ENCODE data around the gene MVP. TPM values are rescaled to one million over a fixed set of nuclear protein-coding genes. Genes with fewer than 3 reads are reported as not detected.

MVP gene
- total RNA-seq, 2 donors from 2014 or later = 3.0 to 8.0 TPM

DNA sequence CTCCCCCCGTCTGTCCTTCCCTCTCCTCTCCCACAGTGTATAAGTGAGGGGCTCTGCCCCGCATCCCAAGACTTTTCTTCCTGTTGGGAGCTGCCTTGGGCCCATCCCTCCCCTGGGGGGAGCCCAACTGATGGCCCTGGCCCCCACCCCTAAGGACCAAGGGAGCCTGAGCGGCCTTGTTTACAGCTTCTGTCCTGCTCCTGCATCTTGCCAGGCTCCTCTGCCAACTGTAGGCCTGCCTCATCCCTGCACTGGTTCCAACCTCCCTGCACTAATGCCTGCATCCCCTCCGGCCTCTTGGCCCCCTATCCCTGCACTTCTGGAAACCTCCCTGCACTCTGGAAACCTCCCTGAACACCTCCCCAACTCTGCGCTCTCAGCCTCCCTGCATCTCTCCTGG is 5.7 kb upstream of the MVP start:
- Histone ChIP-seq H3K27ac (ENCODE audit: low read depth, low read length) (peak overlapping the region; percentile 58), H3K27me3 (ENCODE audit: control insufficient read depth, insufficient read depth, low read length, poor library complexity, severe bottlenecking) (no peaks in the 10 kb centered on the region), H3K36me3 (ENCODE audit: control insufficient read depth, insufficient read depth, low read length) (peaks cover 26% of the 10 kb centered on the region), H3K4me1 (ENCODE audit: control insufficient read depth, insufficient read depth, low read length) (peaks cover 7% of the 10 kb centered on the region), H3K9me3 (ENCODE audit: control insufficient read depth, low read length) (no peaks in the 10 kb centered on the region), H3K4me3 (ENCODE audit: low read length) (no peak overlapping the region), H3K9ac (ENCODE audit: extremely low read depth, low read length, poor library complexity, severe bottlenecking) (no peak overlapping the region)
- peak overlapping the region; percentile 92 for H3K4me3 Mint-ChIP-seq
- TF ChIP-seq, protein P1, sequence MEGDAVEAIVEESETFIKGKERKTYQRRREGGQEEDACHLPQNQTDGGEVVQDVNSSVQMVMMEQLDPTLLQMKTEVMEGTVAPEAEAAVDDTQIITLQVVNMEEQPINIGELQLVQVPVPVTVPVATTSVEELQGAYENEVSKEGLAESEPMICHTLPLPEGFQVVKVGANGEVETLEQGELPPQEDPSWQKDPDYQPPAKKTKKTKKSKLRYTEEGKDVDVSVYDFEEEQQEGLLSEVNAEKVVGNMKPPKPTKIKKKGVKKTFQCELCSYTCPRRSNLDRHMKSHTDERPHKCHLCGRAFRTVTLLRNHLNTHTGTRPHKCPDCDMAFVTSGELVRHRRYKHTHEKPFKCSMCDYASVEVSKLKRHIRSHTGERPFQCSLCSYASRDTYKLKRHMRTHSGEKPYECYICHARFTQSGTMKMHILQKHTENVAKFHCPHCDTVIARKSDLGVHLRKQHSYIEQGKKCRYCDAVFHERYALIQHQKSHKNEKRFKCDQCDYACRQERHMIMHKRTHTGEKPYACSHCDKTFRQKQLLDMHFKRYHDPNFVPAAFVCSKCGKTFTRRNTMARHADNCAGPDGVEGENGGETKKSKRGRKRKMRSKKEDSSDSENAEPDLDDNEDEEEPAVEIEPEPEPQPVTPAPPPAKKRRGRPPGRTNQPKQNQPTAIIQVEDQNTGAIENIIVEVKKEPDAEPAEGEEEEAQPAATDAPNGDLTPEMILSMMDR (conservative IDR thresholded peaks at IDR 0.05) = no peak
- peaks cover 22% of the 10 kb centered on the region for H3K36me3 Mint-ChIP-seq (ENCODE audit: low read depth)
- peaks cover 11% of the 10 kb centered on the region for H3K27me3 Mint-ChIP-seq (ENCODE audit: insufficient read depth)
- no peaks in the 10 kb centered on the region for H3K9me3 Mint-ChIP-seq
- H3K4me1 Mint-ChIP-seq = peaks cover 48% of the 10 kb centered on the region
- no peak for DNase-seq
- H3K27ac Mint-ChIP-seq = peak overlapping the region; percentile 94
- 66 to 77% methylated on average over 4 to 5 of the region's 5 CpGs for WGBS, 2 experiments (ENCODE audit: insufficient coverage in 1 of 2, insufficient read length in 1 of 2)

DNA sequence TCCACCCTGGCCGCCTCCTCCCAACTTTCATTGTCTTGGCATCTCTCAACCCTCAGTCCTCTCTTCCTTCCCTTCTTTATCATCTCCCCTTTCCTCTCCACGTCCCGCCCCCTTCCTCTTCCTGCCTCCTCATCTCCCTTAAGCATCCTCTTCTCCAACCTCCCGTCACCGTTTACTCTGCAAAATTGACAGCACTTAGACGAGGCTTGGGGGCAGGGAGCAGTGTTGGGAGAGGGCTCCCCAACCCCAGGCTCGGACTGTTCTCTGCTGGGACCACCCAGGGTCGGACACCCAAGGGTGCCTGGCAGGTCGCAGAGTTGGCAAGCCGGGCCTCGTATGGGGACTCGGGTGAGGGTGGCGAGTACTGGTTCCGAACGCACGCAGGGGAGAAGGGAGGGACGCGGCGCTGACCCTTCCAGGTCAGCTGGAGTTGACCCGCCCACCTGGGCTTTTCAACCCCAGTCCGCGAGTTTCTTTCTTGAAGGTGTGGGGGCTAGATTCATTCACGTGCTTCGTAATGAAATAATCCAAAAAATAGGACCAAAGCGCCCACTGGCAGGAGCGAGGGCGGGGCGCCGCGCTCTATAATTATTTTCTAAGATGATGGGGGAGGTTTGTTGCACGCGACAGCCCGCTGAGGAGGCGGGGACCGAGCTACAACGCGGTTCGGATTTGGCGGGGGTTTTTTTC is 5.1 kb upstream of the MVP start:
- peaks cover 50% of the 10 kb centered on the region for H3K4me1 Mint-ChIP-seq
- WGBS, 2 experiments (ENCODE audit: insufficient coverage in 1 of 2, insufficient read length in 1 of 2) = 7 to 9% methylated on average over 14 to 38 of the region's 39 CpGs
- H3K9me3 Mint-ChIP-seq = no peaks in the 10 kb centered on the region
- H3K27me3 Mint-ChIP-seq (ENCODE audit: insufficient read depth) = peaks cover 11% of the 10 kb centered on the region
- Histone ChIP-seq H3K27ac (ENCODE audit: low read depth, low read length) (peak overlapping the region; percentile 58), H3K36me3 (ENCODE audit: control insufficient read depth, insufficient read depth, low read length) (peaks cover 27% of the 10 kb centered on the region), H3K27me3 (ENCODE audit: control insufficient read depth, insufficient read depth, low read length, poor library complexity, severe bottlenecking) (no peaks in the 10 kb centered on the region), H3K4me3 (ENCODE audit: low read length) (peak overlapping the region; percentile 81), H3K9me3 (ENCODE audit: control insufficient read depth, low read length) (no peaks in the 10 kb centered on the region), H3K4me1 (ENCODE audit: control insufficient read depth, insufficient read depth, low read length) (peaks cover 5% of the 10 kb centered on the region), H3K9ac (ENCODE audit: extremely low read depth, low read length, poor library complexity, severe bottlenecking) (peak overlapping the region; percentile 62)
- TF ChIP-seq, protein P1 (conservative IDR thresholded peaks at IDR 0.05) = no peak
- peaks cover 25% of the 10 kb centered on the region for H3K36me3 Mint-ChIP-seq (ENCODE audit: low read depth)
- peak; percentile 64 for DNase-seq
- peak overlapping the region; percentile 92 for H3K4me3 Mint-ChIP-seq
- peak overlapping the region; percentile 94 for H3K27ac Mint-ChIP-seq

DNA sequence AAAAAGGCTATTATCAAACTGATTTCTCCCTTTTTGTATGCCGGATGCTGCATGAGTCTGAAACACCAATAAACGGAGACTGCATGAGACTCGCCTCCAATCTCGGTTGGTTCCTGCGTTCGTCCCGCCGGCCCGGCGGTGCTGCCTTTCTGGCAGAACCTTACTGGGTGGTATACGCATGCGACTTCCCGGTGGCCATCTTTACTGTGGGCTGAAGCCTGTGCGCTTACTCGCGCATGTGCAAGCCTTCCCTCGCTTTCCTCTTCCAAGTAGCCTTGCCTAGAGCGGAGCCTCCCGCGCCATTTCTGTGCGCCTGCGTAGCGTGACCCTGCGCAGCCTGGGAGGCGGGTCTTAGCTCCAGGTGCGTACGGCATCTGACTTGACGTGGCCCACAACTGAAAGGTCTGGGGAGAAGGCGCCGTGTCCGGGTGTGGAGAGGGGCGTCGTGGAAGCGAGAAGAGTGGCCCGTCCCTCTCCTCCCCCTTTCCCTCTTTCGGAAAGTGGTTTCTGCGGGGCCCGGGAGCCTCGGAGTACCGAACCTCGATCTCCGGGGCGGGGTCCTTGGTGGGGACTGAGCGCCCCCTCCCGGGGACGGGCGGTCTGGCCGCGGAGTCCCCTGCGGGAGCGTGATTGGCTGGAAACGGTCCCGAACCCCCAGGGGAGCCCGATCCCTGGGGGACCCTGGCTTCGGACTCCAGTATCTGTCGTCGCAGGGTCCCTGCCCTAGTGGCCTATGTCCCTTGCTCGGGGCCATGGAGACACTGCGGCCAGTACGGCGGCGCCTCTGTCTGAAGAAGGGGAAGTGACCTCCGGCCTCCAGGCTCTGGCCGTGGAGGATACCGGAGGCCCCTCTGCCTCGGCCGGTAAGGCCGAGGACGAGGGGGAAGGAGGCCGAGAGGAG is 4.2 kb upstream of the MVP start, which contains the start of gene PAGR1:
TSS of gene PAGR1 (plus strand) at position 360 of the 901 bp plus-strand sequence. CDS start at position 734, 374 bp downstream.
- H3K36me3 Mint-ChIP-seq (ENCODE audit: low read depth) = peaks cover 28% of the 10 kb centered on the region
- H3K27me3 ChIP-seq (ENCODE audit: control insufficient read depth, insufficient read depth, low read length, poor library complexity, severe bottlenecking) = no peaks in the 10 kb centered on the region
- no peaks in the 10 kb centered on the region for H3K9me3 ChIP-seq (ENCODE audit: control insufficient read depth, low read length)
- H3K9me3 Mint-ChIP-seq = no peaks in the 10 kb centered on the region
- peaks cover 47% of the 10 kb centered on the region for H3K4me1 Mint-ChIP-seq
- peak within 1 kb of the TSS; percentile 75 for H3K27ac ChIP-seq (ENCODE audit: low read depth, low read length)
- peaks cover 11% of the 10 kb centered on the region for H3K27me3 Mint-ChIP-seq (ENCODE audit: insufficient read depth)
- peak within 1 kb of the TSS; percentile 94 for H3K27ac Mint-ChIP-seq
- TF ChIP-seq, protein P1 (conservative IDR thresholded peaks at IDR 0.05) = peak; percentile 97
- peak within 1 kb of the TSS; percentile 92 for H3K4me3 Mint-ChIP-seq
- 0% methylated on average over 27 to 70 of the region's 70 CpGs for WGBS, 2 experiments (ENCODE audit: insufficient coverage in 1 of 2, insufficient read length in 1 of 2)
- H3K36me3 ChIP-seq (ENCODE audit: control insufficient read depth, insufficient read depth, low read length) = peaks cover 30% of the 10 kb centered on the region
- H3K9ac ChIP-seq (ENCODE audit: extremely low read depth, low read length, poor library complexity, severe bottlenecking) = peak within 1 kb of the TSS; percentile 62
- peak within 1 kb of the TSS; percentile 81 for H3K4me3 ChIP-seq (ENCODE audit: low read length)
- peak; percentile 99 for DNase-seq
- H3K4me1 ChIP-seq (ENCODE audit: control insufficient read depth, insufficient read depth, low read length) = peaks cover 5% of the 10 kb centered on the region

Data from endodermal cell (in vitro differentiated cells).